GM23338 (cell line): ENCODE data around the gene ADPGK. TPM values are rescaled to one million over a fixed set of nuclear protein-coding genes. Genes with fewer than 3 reads are reported as not detected.

Experiments used
- ATAC-seq: fragments of 200-7000 bp; cut with Tn5 transposase; 3 replicates; pipeline ENCODE4 v1.9.1; 2020
- DNase-seq: peaks from one replicate; pipeline ENCODE4 v3.0.0-alpha.2; 2015; ENCODE audit warnings: low spot score
- H2AFZ ChIP-seq: fragments of 200-600 bp; sonication (generic); 2 replicates; pipeline ENCODE4 v1.8.0; 2016; ENCODE audit warnings: antibody characterized with exemption, mild to moderate bottlenecking, moderate library complexity
- H3F3A ChIP-seq: fragments of 200-600 bp; sonication (generic); replicated peaks from 2 replicates; pipeline ENCODE4 v1.8.0; 2017; ENCODE audit warnings: antibody characterized with exemption, mixed run types, low read depth
- H3K27ac ChIP-seq: fragments of 200-600 bp; sonication (generic); 2 replicates; pipeline ENCODE4 v1.6.1; 2016; ENCODE audit warnings: low read depth
- H3K27me3 ChIP-seq: fragments of 200-600 bp; sonication (generic); 2 replicates; pipeline ENCODE4 v1.8.0; 2016; ENCODE audit warnings: mild to moderate bottlenecking, mixed run types, moderate library complexity; ENCODE audit not compliant: insufficient read depth
- H3K36me3 ChIP-seq: fragments of 200-600 bp; sonication (generic); 2 replicates; pipeline ENCODE4 v1.8.0; 2016; ENCODE audit warnings: mild to moderate bottlenecking; ENCODE audit not compliant: insufficient read depth
- H3K4me1 ChIP-seq: fragments of 200-600 bp; sonication (generic); 2 replicates; pipeline ENCODE4 v1.8.0; 2016; ENCODE audit warnings: mild to moderate bottlenecking, moderate library complexity; ENCODE audit not compliant: insufficient read depth
- H3K4me2 ChIP-seq: fragments of 200-600 bp; sonication (generic); 2 replicates; pipeline ENCODE4 v1.7.1; 2017; ENCODE audit warnings: mixed run types
- H3K4me3 ChIP-seq: fragments of 200-600 bp; sonication (generic); 2 replicates; pipeline ENCODE4 v1.6.1; 2016; ENCODE audit warnings: mixed run types
- H3K79me2 ChIP-seq: fragments of 200-600 bp; sonication (generic); replicated peaks from 2 replicates; pipeline ENCODE4 v1.8.0; 2017; ENCODE audit warnings: mild to moderate bottlenecking; ENCODE audit not compliant: insufficient read depth
- H3K9me2 ChIP-seq: fragments of 200-600 bp; sonication (generic); 2 replicates; pipeline ENCODE4 v1.8.0; 2017; ENCODE audit not compliant: insufficient read depth
- H4K20me1 ChIP-seq: fragments of 200-600 bp; sonication (generic); replicated peaks from 2 replicates; pipeline ENCODE4 v1.8.0; 2017; ENCODE audit warnings: mild to moderate bottlenecking; ENCODE audit not compliant: insufficient read depth
- H3K27ac Mint-ChIP-seq: 2 replicates; pipeline ENCODE4 v1.8.0; 2020; ENCODE audit warnings: inconsistent platforms, mild to moderate bottlenecking, moderate library complexity, mixed read lengths
- H3K27me3 Mint-ChIP-seq: 3 replicates; pipeline ENCODE4 v1.8.0; 2022; ENCODE audit warnings: low read depth, mild to moderate bottlenecking, moderate library complexity, mixed read lengths, inconsistent platforms; ENCODE audit not compliant: insufficient read depth, poor library complexity
- H3K36me3 Mint-ChIP-seq: 3 replicates; pipeline ENCODE4 v1.8.0; 2021; ENCODE audit warnings: low read depth, mild to moderate bottlenecking, inconsistent platforms, moderate library complexity, mixed read lengths
- H3K4me1 Mint-ChIP-seq: 3 replicates; pipeline ENCODE4 v1.8.0; 2020; ENCODE audit warnings: mild to moderate bottlenecking, inconsistent platforms, mixed read lengths
- H3K4me3 Mint-ChIP-seq: 3 replicates; pipeline ENCODE4 v1.8.0; 2021; ENCODE audit warnings: moderate library complexity, mild to moderate bottlenecking, inconsistent platforms, mixed read lengths
- H3K9me3 Mint-ChIP-seq: 3 replicates; pipeline ENCODE4 v1.8.0; 2020; ENCODE audit warnings: moderate library complexity, mild to moderate bottlenecking, inconsistent platforms, mixed read lengths
- CTCF ChIP-seq, 2 experiments: fragments of 200-600 bp in 1 of 2; sonication (generic) in 1 of 2; conservative IDR thresholded peaks; 2 replicates each; pipeline versions ENCODE4 v1.5.1 to v1.6.1; 2016 to 2017; ENCODE audit warnings: antibody characterized with exemption in 2 of 2, low read depth in 2 of 2, mild to moderate bottlenecking in 2 of 2, moderate library complexity in 1 of 2
- EZH2 ChIP-seq: fragments of 200-600 bp; sonication (generic); IDR thresholded peaks from one replicate; pipeline ENCODE4 v1.8.0; 2017; ENCODE audit warnings: antibody characterized with exemption, mild to moderate bottlenecking, low read depth; ENCODE audit not compliant: unreplicated experiment
- EZH2phosphoT487 ChIP-seq: fragments of 200-600 bp; sonication (generic); IDR thresholded peaks from one replicate; pipeline ENCODE4 v1.8.1; 2018; ENCODE audit warnings: antibody characterized with exemption; ENCODE audit not compliant: unreplicated experiment
- NANOG ChIP-seq: IDR thresholded peaks from 2 replicates; pipeline ENCODE4 v1.6.1; 2016; ENCODE audit warnings: antibody characterized with exemption, borderline replicate concordance
- POLR2AphosphoS5 ChIP-seq: IDR thresholded peaks from 2 replicates; pipeline ENCODE4 v1.6.1; 2016; ENCODE audit warnings: antibody characterized with exemption, low read depth
- ZNF114 ChIP-seq: fragments of 250-450 bp; sonication (Bioruptor Pico); IDR thresholded peaks from 2 replicates; pipeline ENCODE4 v1.5.0; 2020; ENCODE audit warnings: mild to moderate bottlenecking, moderate library complexity
- ZNF331 ChIP-seq: fragments of 250-450 bp; sonication (Bioruptor Pico); IDR thresholded peaks from 2 replicates; pipeline ENCODE4 v1.5.0; 2020; ENCODE audit warnings: low read depth, mild to moderate bottlenecking, moderate library complexity
- ZNF462 ChIP-seq: fragments of 250-450 bp; sonication (Bioruptor Pico); IDR thresholded peaks from 2 replicates; pipeline ENCODE4 v1.5.0; 2020; ENCODE audit warnings: mild to moderate bottlenecking, moderate library complexity
- polyA plus RNA-seq: library from polyadenylated mRNA; unstranded; fragments of >200 nt; fragmentation: Nextera tagmentation; extraction: Ambion mirVana; gene quantifications from 2 replicates; pipeline ENCODE4 v1.2.1, GENCODE V29; 2016
- total RNA-seq: library from RNA; depleted of rRNA; stranded (reverse); fragments of >200 nt; shearing (Covaris generic); gene quantifications from 2 replicates; pipeline ENCODE4 v1.2.3, GENCODE V29; 2014

The ADPGK gene
- total and polyA plus RNA-seq, 2 experiments from 2014 or later, result 21.5 to 57.0 TPM

- no peak overlapping the region for H3K4me3 Mint-ChIP-seq
These were observed 4.0 kb upstream of the ADPGK start for GRCh38 chr15:72787526-72787925.

More at GRCh38 chr15:72787526-72787925, 4.0 kb upstream of the ADPGK start:
- H3K27ac Mint-ChIP-seq, result no peak overlapping the region
- H3K4me3 ChIP-seq, result no peak overlapping the region
- H3F3A ChIP-seq, result peaks cover 5% of the 10 kb centered on the region; the same call in 1 of the 2 replicates
- H3K4me1 ChIP-seq, result peaks cover 2% of the 10 kb centered on the region; the same call in 1 of the 2 replicates
- no peak overlapping the region for H3K4me2 ChIP-seq
- no peaks in the 10 kb centered on the region for H3K9me3 Mint-ChIP-seq
- H3K27me3 ChIP-seq, result no peaks in the 10 kb centered on the region
- no peak for ATAC-seq
- no peaks in the 10 kb centered on the region for H3K9me2 ChIP-seq
- no peaks in the 10 kb centered on the region for H3K27me3 Mint-ChIP-seq
- no peak for DNase-seq
- H3K79me2 ChIP-seq, result peaks cover 8% of the 10 kb centered on the region
- no peak for TF ChIP-seq NANOG
- no peak for TF ChIP-seq ZNF462 (CRISPR knock-in tag)
- no peak for TF ChIP-seq EZH2phosphoT487
- TF ChIP-seq ZNF114 (CRISPR knock-in tag), result no peak
- no peak for TF ChIP-seq EZH2
- no peak for TF ChIP-seq POLR2AphosphoS5
- TF ChIP-seq ZNF331 (CRISPR knock-in tag), result no peak
- TF ChIP-seq CTCF (conservative IDR thresholded peaks at IDR 0.05; ENCODE audit: low read depth in 2 of 2), result no peak
- no peak overlapping the region for H2AFZ ChIP-seq
- H4K20me1 ChIP-seq, result no peaks in the 10 kb centered on the region
- H3K4me1 Mint-ChIP-seq, result peaks cover 2% of the 10 kb centered on the region; the same call in 2 of the 3 replicates
- no peaks in the 10 kb centered on the region; the same call in 2 of the 3 replicates for H3K36me3 Mint-ChIP-seq
- no peaks in the 10 kb centered on the region for H3K36me3 ChIP-seq
- no peak overlapping the region for H3K27ac ChIP-seq
